Heart left ventricle (tissue), 16 donors: Measurements from ENCODE around the gene NTRK1. TPM values are rescaled to one million over a fixed set of nuclear protein-coding genes. Genes with fewer than 3 reads are reported as not detected.

ENCODE experiments used
- ATAC-seq, 4 donors: fragments of 200-7000 bp; cut with Tn5 transposase; one replicate each; pipeline ENCODE4 v1.9.1; 2020 to 2022; ENCODE audit warnings: moderate library complexity in 4 of 4, mild to moderate bottlenecking in 3 of 4, moderate number of reproducible peaks in 1 of 4
- DNase-seq, 5 donors: peaks; one replicate each; pipeline ENCODE4 v3.0.0-alpha.2; 2020
- H3K27ac ChIP-seq, 12 donors: fragments of 200-600 bp; sonication (generic) in 4 of 12; one replicate each; pipeline versions ENCODE4 v1.5.0 to v1.8.0; 2016 to 2022; ENCODE audit warnings: mild to moderate bottlenecking in 2 of 12
- H3K27me3 ChIP-seq, 9 donors: fragments of 200-600 bp; sonication (generic) in 2 of 9; one replicate each; pipeline versions ENCODE4 v1.5.1 to v1.8.0; 2016 to 2022; ENCODE audit warnings: mild to moderate bottlenecking in 3 of 9
- H3K36me3 ChIP-seq, 9 donors: fragments of 200-600 bp; sonication (generic) in 2 of 9; one replicate each; pipeline versions ENCODE4 v1.5.0 to v1.8.0; 2018 to 2022; ENCODE audit warnings: mild to moderate bottlenecking in 2 of 9
- H3K4me1 ChIP-seq, 12 donors: fragments of 200-600 bp; sonication (generic) in 4 of 12; one replicate each; pipeline versions ENCODE4 v1.5.0 to v1.8.0; 2016 to 2022; ENCODE audit warnings: mild to moderate bottlenecking in 3 of 12
- H3K4me3 ChIP-seq, 12 donors: fragments of 200-600 bp; sonication (generic) in 4 of 12; one replicate each; pipeline versions ENCODE4 v1.5.0 to v1.8.0; 2017 to 2022; ENCODE audit warnings: mild to moderate bottlenecking in 9 of 12, moderate library complexity in 4 of 12
- H3K9me3 ChIP-seq, 12 donors: fragments of 200-600 bp; sonication (generic) in 4 of 12; one replicate each; pipeline versions ENCODE4 v1.5.0 to v1.8.0; 2016 to 2022; ENCODE audit warnings: mild to moderate bottlenecking in 1 of 12
- CTCF ChIP-seq, 12 donors: fragments of 200-600 bp; sonication (generic) in 4 of 12; IDR thresholded peaks; one replicate each; pipeline versions ENCODE4 v1.5.0 to v1.8.0; 2018 to 2022; ENCODE audit warnings: antibody characterized with exemption in 12 of 12, mild to moderate bottlenecking in 5 of 12
- POLR2A ChIP-seq, 2 donors: fragments of 450-650 bp; IDR thresholded peaks; one replicate each; pipeline ENCODE4 v1.6.1; 2017; ENCODE audit warnings: antibody characterized with exemption in 2 of 2, mild to moderate bottlenecking in 2 of 2, moderate library complexity in 2 of 2
- WGBS, 4 donors: extraction: QIAGEN DNeasy Blood & Tissue Kit in 2 of 4; methylation state at CpG; one replicate each; pipeline versions ENCODE4 v1.1.5 to v1.1.7; 2013 to 2018; 5-methylcytosine and 5-hydroxymethylcytosine counted together
- intact Hi-C, 10 donors: fragments of 100-400 bp; cut with DNase I; formaldehyde crosslinking; loops; one replicate each; pipeline versions ENCODE4 v1.11.1 to v1.14.2; 2022
- polyA plus RNA-seq, 2 donors: library from polyadenylated mRNA; stranded (reverse); fragments of 200-250 nt; gene quantifications; one replicate each; pipeline ENCODE4 v1.2.3, GENCODE V29; 2013
- total RNA-seq, 9 donors: library from RNA; depleted of rRNA in 2 of 9; stranded (reverse); fragments of >200 nt in 2 of 9; fragmentation: NEBNext Ultra II Directional in 3 of 9; extraction: Animal tissue kit (Norgen Biotek cat#: 25700) in 3 of 9; gene quantifications; one replicate each; pipeline versions ENCODE4 v1.1.0 to v1.2.4, GENCODE V29; 2016 to 2023
- donor health status: ischemic (EF 13 %, LVEDD 7.1; RV severe dilation, severe dysfunction).
- donor health status: healthy with polysubstance abuse.
- donor health status: DM: no; HTN: yes; CAD: no.
- donor health status: DM: no; HTN: no; CAD: no.
- donor health status: ischemic (EF 25% LVEDD 6.9; RV normal size, moderate dysfunction).
- donor health status: ischemic (EF 25% LVEDD 5.7; RV mildly dilated, moderate dysfunction).
- donor health status: healthy.
- donor health status: DM: yes; HTN: yes; CAD: no.
- donor health status: ischemic (EF 35%, LVEDD 5.7; RV mildly dilated, moderate dysfunction).
- donor health status: nonischemic (EF 11% LVEDD 7.7; RV severe dilation, severe dysfunction).
- donor health status: DM: yes; HTN: yes; CAD: no.
- donor health status: PGD.
- donor health status: ischemic (EF 29% LVEDD 5.4; RV normal size, mild dysfunction).
- donor health status: nonischemic (EF 23%, LVEDD 6.1; RV moderate dilation, normal function).

NTRK1 gene
- total and polyA plus RNA-seq, 11 donors, result 0.22 to 1.6 (median 1.1) TPM

- intact Hi-C loops, result loop anchor here in 5 of 10 donors (5.0 to 10.0 kb wide), 5 partner anchors 47 to 197 kb away; partner anchors contain the start of genes ISG20L2 (in 1 of the 5) and METTL25B (in 1 of the 5)
- peaks cover 0 to 9% (median 0%) of the 10 kb centered on the region in 9 donors for H3K27me3 ChIP-seq
- no peak for ATAC-seq
- no peak for DNase-seq
- WGBS, 4 donors, result 74 to 87% (median 85%) methylated on average over 4 of the region's 4 CpGs
- no peaks in the 10 kb centered on the region for H3K9me3 ChIP-seq
- no peaks in the 10 kb centered on the region for H3K36me3 ChIP-seq
- H3K4me3 ChIP-seq, result no peak overlapping the region
- H3K27ac ChIP-seq, result no peak overlapping the region
- peaks cover 0 to 18% (median 0%) of the 10 kb centered on the region in 12 donors for H3K4me1 ChIP-seq
- TF ChIP-seq POLR2A (IDR thresholded peaks at IDR 0.05) (no peak), CTCF (IDR thresholded peaks at IDR 0.05) (no peak)
Observed at GRCh38 chr1:156881663-156882062, 21.0 kb downstream of the NTRK1 start.

GRCh38 chr1:156882543-156882942 lies 21.9 kb downstream of the NTRK1 start:
- TF ChIP-seq POLR2A (IDR thresholded peaks at IDR 0.05) (no peak), CTCF (IDR thresholded peaks at IDR 0.05) (no peak)
- intact Hi-C loops, result loop anchor here in 5 of 10 donors (5.0 to 10.0 kb wide), 5 partner anchors 48 to 198 kb away; partner anchors contain the start of genes ISG20L2 (in 1 of the 5) and METTL25B (in 1 of the 5)
- Histone ChIP-seq H3K9me3 (no peaks in the 10 kb centered on the region), H3K27me3 (peaks cover 0 to 5% (median 0%) of the 10 kb centered on the region in 9 donors), H3K4me1 (peaks cover 0 to 18% (median 0%) of the 10 kb centered on the region in 12 donors), H3K36me3 (no peaks in the 10 kb centered on the region), H3K4me3 (no peak overlapping the region), H3K27ac (no peak overlapping the region)
- no peak for ATAC-seq
- WGBS, 4 donors, result 62 to 76% (median 73%) methylated on average over 3 of the region's 3 CpGs
- no peak for DNase-seq

GRCh38 chr1:156883919-156884318 lies 23.3 kb downstream of the NTRK1 start:
- H3K27me3 ChIP-seq, result peaks cover 0 to 4% (median 0%) of the 10 kb centered on the region in 9 donors
- intact Hi-C loops, result loop anchor here in 5 of 10 donors (5.0 to 10.0 kb wide), 5 partner anchors 49 to 199 kb away; partner anchors contain the start of genes ISG20L2 (in 1 of the 5) and METTL25B (in 1 of the 5)
- no peak overlapping the region for H3K4me3 ChIP-seq
- peaks cover 0 to 18% (median 0%) of the 10 kb centered on the region in 12 donors for H3K4me1 ChIP-seq
- TF ChIP-seq POLR2A (IDR thresholded peaks at IDR 0.05) (no peak), CTCF (IDR thresholded peaks at IDR 0.05) (no peak)
- H3K27ac ChIP-seq, result no peak overlapping the region
- DNase-seq (no peak), ATAC-seq (no peak)
- H3K36me3 ChIP-seq, result no peaks in the 10 kb centered on the region
- H3K9me3 ChIP-seq, result no peaks in the 10 kb centered on the region
- 77 to 85% (median 78%) methylated on average over 5 to 7 of the region's 7 CpGs for WGBS, 4 donors

GRCh38 chr1:156884560-156885184 lies 24.0 kb downstream of the NTRK1 start:
- H3K4me1 ChIP-seq, result peaks cover 0 to 18% (median 0%) of the 10 kb centered on the region in 12 donors
- no peak overlapping the region for H3K4me3 ChIP-seq
- peaks cover 0 to 4% (median 0%) of the 10 kb centered on the region in 9 donors for H3K27me3 ChIP-seq
- no peaks in the 10 kb centered on the region for H3K36me3 ChIP-seq
- no peak overlapping the region for H3K27ac ChIP-seq
- DNase-seq, result no peak
- intact Hi-C loops, result loop anchor here in 5 of 10 donors (5.0 to 10.0 kb wide), 8 partner anchors 38 to 200 kb away; partner anchors contain the start of genes ISG20L2 (in 1 of the 5), LRRC71 (in 1 of the 5) and METTL25B (in 1 of the 5)
- ATAC-seq, result peak in 2 of 4 donors; percentile 15 to 20
- 56 to 71% (median 61%) methylated on average over 9 to 10 of the region's 10 CpGs for WGBS, 4 donors
- H3K9me3 ChIP-seq, result no peaks in the 10 kb centered on the region
- TF ChIP-seq CTCF (IDR thresholded peaks at IDR 0.05) (no peak), POLR2A (IDR thresholded peaks at IDR 0.05) (no peak)
